Spleen (tissue), 11 donors: ENCODE data around the gene FMNL1. TPM values are rescaled to one million over a fixed set of nuclear protein-coding genes. Genes with fewer than 3 reads are reported as not detected.

Experiments
- DNase-seq: peaks from one replicate; pipeline ENCODE4 v3.0.0-alpha.2; 2020
- H3K27ac ChIP-seq, 8 donors: fragments of 200-600 bp; sonication (generic) in 7 of 8; 1 replicate in 4 of 8; 2 replicates in 4 of 8; pipeline versions ENCODE4 v1.5.0 to v1.8.0; 2016 to 2021; ENCODE audit warnings: inconsistent platforms in 4 of 8, mild to moderate bottlenecking in 4 of 8, moderate library complexity in 1 of 8
- H3K27me3 ChIP-seq, 7 donors: fragments of 200-600 bp; sonication (generic) in 6 of 7; replicated peaks in 1 of 7; 1 replicate in 4 of 7; 2 replicates in 3 of 7; pipeline versions ENCODE4 v1.5.0 to v1.8.0; 2016 to 2021; ENCODE audit warnings: inconsistent platforms in 3 of 7, mild to moderate bottlenecking in 1 of 7
- H3K36me3 ChIP-seq, 6 donors: fragments of 200-600 bp; sonication (generic) in 5 of 6; 1 replicate in 4 of 6; 2 replicates in 2 of 6; pipeline versions ENCODE4 v1.5.0 to v1.8.0; 2016 to 2021; ENCODE audit warnings: inconsistent platforms in 2 of 6
- H3K4me1 ChIP-seq, 6 donors: fragments of 200-600 bp; sonication (generic) in 5 of 6; 1 replicate in 3 of 6; 2 replicates in 3 of 6; pipeline versions ENCODE4 v1.5.0 to v1.8.0; 2016 to 2021; ENCODE audit warnings: inconsistent platforms in 3 of 6
- H3K4me3 ChIP-seq, 8 donors: fragments of 200-600 bp; sonication (generic) in 7 of 8; 1 replicate in 4 of 8; 2 replicates in 4 of 8; pipeline versions ENCODE4 v1.5.0 to v1.8.0; 2016 to 2021; ENCODE audit warnings: inconsistent platforms in 4 of 8, mild to moderate bottlenecking in 4 of 8, moderate library complexity in 2 of 8
- H3K9me3 ChIP-seq, 8 donors: fragments of 200-600 bp; sonication (generic) in 7 of 8; 1 replicate in 4 of 8; 2 replicates in 4 of 8; pipeline versions ENCODE4 v1.5.0 to v1.8.0; 2016 to 2021; ENCODE audit warnings: inconsistent platforms in 4 of 8
- CTCF ChIP-seq, 11 experiments: fragments of 200-600 bp in 7 of 11; fragments of 450-650 bp in 4 of 11; sonication (generic) in 4 of 11; IDR thresholded peaks in 8 of 11; conservative IDR thresholded peaks in 3 of 11; 1 replicate in 7 of 11; 2 replicates in 4 of 11; pipeline versions ENCODE4 v1.4.0 to v1.8.0; 2016 to 2021; ENCODE audit warnings: antibody characterized with exemption in 11 of 11, inconsistent platforms in 4 of 11, mild to moderate bottlenecking in 1 of 11
- POLR2A ChIP-seq, 3 donors: fragments of 450-650 bp; IDR thresholded peaks; one replicate each; pipeline ENCODE4 v1.5.1; 2017; ENCODE audit warnings: antibody characterized with exemption in 3 of 3, mild to moderate bottlenecking in 1 of 3
- POLR2AphosphoS5 ChIP-seq, 3 donors: sonication (generic); formaldehyde crosslinking; IDR thresholded peaks; one replicate each; pipeline ENCODE4 v1.5.1; 2017; ENCODE audit warnings: antibody characterized with exemption in 3 of 3
- WGBS, 5 donors: extraction: QIAGEN DNeasy Blood & Tissue Kit in 3 of 5; methylation state at CpG; one replicate each; pipeline versions ENCODE4 v1.1.5 to v1.1.7; 2013 to 2018; 5-methylcytosine and 5-hydroxymethylcytosine counted together
- intact Hi-C: fragments of 100-400 bp; cut with DNase I; formaldehyde crosslinking; loops from one replicate; pipeline ENCODE4 v1.15.0; 2023; ENCODE audit warnings: low total_unique reads
- polyA plus RNA-seq, 3 donors: library from polyadenylated mRNA; stranded (reverse); fragments of 200-250 nt; gene quantifications; one replicate each; pipeline ENCODE4 v1.2.1, GENCODE V29; 2013
- total RNA-seq, 7 donors: library from RNA; depleted of rRNA in 3 of 7; stranded (reverse); fragments of >200 nt in 3 of 7; fragmentation: NEBNext Ultra II Directional in 4 of 7; extraction: Animal tissue kit (Norgen Biotek cat#: 25700) in 4 of 7; gene quantifications; one replicate each; pipeline versions ENCODE4 v1.1.0 to v1.2.1, GENCODE V29; 2016 to 2021
- donor health status: healthy with polysubstance abuse.
- donor health status: DM: no; HTN: no; CAD: no; lungs with moderate emphysema.
- donor health status: DM: no; HTN: no; CAD: no.
- donor health status: Bipolar disorder and iron deficiency.
- donor health status: healthy.
- donor health status: DM: no; HTN: no; CAD: no.
- donor health status: DM: yes; HTN: yes; CAD: no.

The FMNL1 gene
- total and polyA plus RNA-seq, 10 donors: 40.8 to 281 (median 142) TPM

- Histone ChIP-seq H3K9me3 (no peaks in the 10 kb centered on the region), H3K4me1 (peaks cover 38 to 97% (median 91%) of the 10 kb centered on the region in 6 donors), H3K27me3 (peaks cover 0 to 2% (median 0%) of the 10 kb centered on the region in 7 donors), H3K36me3 (peaks cover 0 to 23% (median 1%) of the 10 kb centered on the region in 6 donors), H3K27ac (peak overlapping the region; percentile 93 to 99 (median 96)), H3K4me3 (peak overlapping the region in 6 of 8 donors; percentile 63 to 80 (median 69))
- intact Hi-C loops: no loop called here
- DNase-seq: peak; percentile 83
- 33 to 50% (median 42%) methylated on average over 8 of the region's 8 CpGs for WGBS, 5 donors
- TF ChIP-seq POLR2A (IDR thresholded peaks at IDR 0.05) (no peak), POLR2AphosphoS5 (IDR thresholded peaks at IDR 0.05) (peak in 2 of 3 donors; percentile 27 to 39), CTCF (IDR thresholded peaks at IDR 0.05 in 8 of 11, conservative IDR thresholded peaks at IDR 0.05 in 3 of 11) (no peak)
These were observed 5.6 kb downstream of the FMNL1 start for GRCh38 chr17:45227101-45227925.

- H3K4me3 ChIP-seq: peak overlapping the region in 6 of 8 donors; percentile 63 to 80 (median 69)
- 22 to 60% (median 42%) methylated on average over 9 to 17 of the region's 17 CpGs for WGBS, 5 donors
- H3K9me3 ChIP-seq: no peaks in the 10 kb centered on the region
- H3K27me3 ChIP-seq: no peaks in the 10 kb centered on the region
- H3K36me3 ChIP-seq: peaks cover 0 to 31% (median 7%) of the 10 kb centered on the region in 6 donors
- intact Hi-C loops: no loop called here
- peaks cover 38 to 100% (median 92%) of the 10 kb centered on the region in 6 donors for H3K4me1 ChIP-seq
- TF ChIP-seq POLR2AphosphoS5 (IDR thresholded peaks at IDR 0.05) (peak in 1 of 3 donors; percentile 14), CTCF (IDR thresholded peaks at IDR 0.05 in 8 of 11, conservative IDR thresholded peaks at IDR 0.05 in 3 of 11) (no peak), POLR2A (IDR thresholded peaks at IDR 0.05) (no peak)
- peak; percentile 84 for DNase-seq
- peak overlapping the region; percentile 93 to 99 (median 96) for H3K27ac ChIP-seq
These were observed 6.5 kb downstream of the FMNL1 start for GRCh38 chr17:45227926-45228762.

- peak; percentile 97 for DNase-seq
- peak in 2 of 11 experiments; percentile 43 to 49 for TF ChIP-seq CTCF (IDR thresholded peaks at IDR 0.05 in 8 of 11, conservative IDR thresholded peaks at IDR 0.05 in 3 of 11)
- TF ChIP-seq POLR2AphosphoS5 (IDR thresholded peaks at IDR 0.05): peak; percentile 80 to 94 (median 88)
- TF ChIP-seq POLR2A (IDR thresholded peaks at IDR 0.05): peak in 1 of 3 donors; percentile 43
- Histone ChIP-seq H3K4me3 (peak overlapping the region in 5 of 8 donors; percentile 24 to 80 (median 68)), H3K27me3 (no peaks in the 10 kb centered on the region), H3K36me3 (peaks cover 0 to 39% (median 14%) of the 10 kb centered on the region in 6 donors), H3K9me3 (no peaks in the 10 kb centered on the region), H3K27ac (peak overlapping the region; percentile 93 to 99 (median 96)), H3K4me1 (peaks cover 38 to 100% (median 88%) of the 10 kb centered on the region in 6 donors)
- 15 to 26% (median 16%) methylated on average over 13 to 19 of the region's 19 CpGs for WGBS, 5 donors
- intact Hi-C loops: no loop called here
These were observed 7.3 kb downstream of the FMNL1 start for GRCh38 chr17:45228763-45229539.
